Nephron (organoid): Measurements from ENCODE around the gene DEPDC5.

Experiments used
- H3K27ac Mint-ChIP-seq, 3 experiments: 2 replicates each; pipeline ENCODE4 v1.8.0; 2020; ENCODE audit warnings: mixed read lengths in 3 of 3, mild to moderate bottlenecking in 2 of 3, moderate library complexity in 1 of 3
- H3K27me3 Mint-ChIP-seq: 2 replicates; pipeline ENCODE4 v1.8.0; 2021; ENCODE audit warnings: low read depth, mild to moderate bottlenecking, moderate library complexity, mixed read lengths
- H3K36me3 Mint-ChIP-seq: 2 replicates; pipeline ENCODE4 v1.8.0; 2020; ENCODE audit warnings: low read depth, mixed read lengths
- H3K4me1 Mint-ChIP-seq: 2 replicates; pipeline ENCODE4 v1.8.0; 2020; ENCODE audit warnings: mixed read lengths
- H3K4me3 Mint-ChIP-seq, 3 experiments: 2 replicates each; pipeline ENCODE4 v1.8.0; 2020; ENCODE audit warnings: mild to moderate bottlenecking in 3 of 3, mixed read lengths in 3 of 3, moderate library complexity in 2 of 3
- H3K9me3 Mint-ChIP-seq: 2 replicates; pipeline ENCODE4 v1.8.0; 2020; ENCODE audit warnings: mixed read lengths
- TF ChIP-seq, protein P1 (sequence below), 3 experiments: fragments of 200-600 bp; sonication (generic); IDR thresholded peaks; one replicate each; pipeline ENCODE4 v1.5.0; 2021; ENCODE audit warnings: antibody characterized with exemption in 3 of 3; ENCODE audit not compliant: unreplicated experiment in 3 of 3

The DEPDC5 gene

GRCh38 chr22:31899669-31900068 is 145.8 kb downstream of the DEPDC5 start:
- TF ChIP-seq, protein P1, sequence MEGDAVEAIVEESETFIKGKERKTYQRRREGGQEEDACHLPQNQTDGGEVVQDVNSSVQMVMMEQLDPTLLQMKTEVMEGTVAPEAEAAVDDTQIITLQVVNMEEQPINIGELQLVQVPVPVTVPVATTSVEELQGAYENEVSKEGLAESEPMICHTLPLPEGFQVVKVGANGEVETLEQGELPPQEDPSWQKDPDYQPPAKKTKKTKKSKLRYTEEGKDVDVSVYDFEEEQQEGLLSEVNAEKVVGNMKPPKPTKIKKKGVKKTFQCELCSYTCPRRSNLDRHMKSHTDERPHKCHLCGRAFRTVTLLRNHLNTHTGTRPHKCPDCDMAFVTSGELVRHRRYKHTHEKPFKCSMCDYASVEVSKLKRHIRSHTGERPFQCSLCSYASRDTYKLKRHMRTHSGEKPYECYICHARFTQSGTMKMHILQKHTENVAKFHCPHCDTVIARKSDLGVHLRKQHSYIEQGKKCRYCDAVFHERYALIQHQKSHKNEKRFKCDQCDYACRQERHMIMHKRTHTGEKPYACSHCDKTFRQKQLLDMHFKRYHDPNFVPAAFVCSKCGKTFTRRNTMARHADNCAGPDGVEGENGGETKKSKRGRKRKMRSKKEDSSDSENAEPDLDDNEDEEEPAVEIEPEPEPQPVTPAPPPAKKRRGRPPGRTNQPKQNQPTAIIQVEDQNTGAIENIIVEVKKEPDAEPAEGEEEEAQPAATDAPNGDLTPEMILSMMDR (IDR thresholded peaks at IDR 0.05; ENCODE audit: unreplicated experiment in 3 of 3) = no peak
- Mint-ChIP-seq H3K27me3 (no peaks in the 10 kb centered on the region), H3K27ac (peak overlapping the region in 1 of 3 experiments; percentile 15), H3K36me3 (peaks cover 20% of the 10 kb centered on the region), H3K4me1 (peaks cover 39% of the 10 kb centered on the region), H3K4me3 (no peak overlapping the region), H3K9me3 (no peaks in the 10 kb centered on the region)

DNA sequence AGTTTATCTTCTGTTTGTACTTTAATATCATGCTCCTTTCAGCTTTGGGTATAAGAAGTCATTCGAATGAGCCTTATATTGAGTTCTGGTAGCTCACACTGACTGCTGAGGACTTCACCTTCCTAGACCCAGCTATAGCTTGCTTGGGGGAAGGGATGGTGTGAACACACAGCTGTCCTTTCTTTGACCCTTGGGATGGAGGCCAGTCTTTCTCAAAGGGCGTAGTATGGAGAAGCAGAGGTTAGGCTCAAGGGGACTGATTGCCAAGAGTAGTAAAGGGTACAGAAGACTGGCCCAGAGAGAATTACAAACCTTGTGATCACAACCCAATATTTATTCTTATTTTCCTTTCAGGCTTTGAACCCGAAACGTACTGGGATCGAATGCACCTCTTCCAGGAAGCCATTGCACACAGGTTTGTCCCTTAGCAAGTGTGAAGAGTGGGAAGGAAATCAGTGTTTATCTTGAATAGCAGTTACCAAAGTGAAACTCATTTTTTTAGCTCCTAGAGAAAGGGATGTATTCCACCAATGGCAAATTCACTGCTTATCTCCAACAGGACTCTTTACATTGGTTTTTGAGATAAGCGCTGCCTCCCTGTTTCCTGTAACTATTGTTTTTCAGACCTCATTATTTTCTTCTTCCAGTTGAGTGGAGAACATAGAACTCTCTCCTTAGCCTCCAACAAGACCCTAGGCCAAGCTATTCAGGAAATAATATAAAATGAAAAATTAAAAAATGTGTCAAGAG is 147.7 kb downstream of the DEPDC5 start:
- Mint-ChIP-seq H3K27me3 (no peaks in the 10 kb centered on the region), H3K27ac (peak overlapping the region in 2 of 3 experiments; percentile 30 to 34), H3K9me3 (no peaks in the 10 kb centered on the region), H3K36me3 (peaks cover 29% of the 10 kb centered on the region), H3K4me3 (no peak overlapping the region), H3K4me1 (peaks cover 26% of the 10 kb centered on the region)
- TF ChIP-seq, protein P1 (IDR thresholded peaks at IDR 0.05; ENCODE audit: unreplicated experiment in 3 of 3) = no peak

GRCh38 chr22:31904651-31905050 is 150.8 kb downstream of the DEPDC5 start:
- no peak overlapping the region for H3K4me3 Mint-ChIP-seq
- TF ChIP-seq, protein P1 (IDR thresholded peaks at IDR 0.05; ENCODE audit: unreplicated experiment in 3 of 3) = no peak
- H3K27me3 Mint-ChIP-seq = no peaks in the 10 kb centered on the region
- no peak overlapping the region for H3K27ac Mint-ChIP-seq
- H3K9me3 Mint-ChIP-seq = no peaks in the 10 kb centered on the region
- peaks cover 5% of the 10 kb centered on the region for H3K4me1 Mint-ChIP-seq
- peaks cover 45% of the 10 kb centered on the region for H3K36me3 Mint-ChIP-seq

DNA sequence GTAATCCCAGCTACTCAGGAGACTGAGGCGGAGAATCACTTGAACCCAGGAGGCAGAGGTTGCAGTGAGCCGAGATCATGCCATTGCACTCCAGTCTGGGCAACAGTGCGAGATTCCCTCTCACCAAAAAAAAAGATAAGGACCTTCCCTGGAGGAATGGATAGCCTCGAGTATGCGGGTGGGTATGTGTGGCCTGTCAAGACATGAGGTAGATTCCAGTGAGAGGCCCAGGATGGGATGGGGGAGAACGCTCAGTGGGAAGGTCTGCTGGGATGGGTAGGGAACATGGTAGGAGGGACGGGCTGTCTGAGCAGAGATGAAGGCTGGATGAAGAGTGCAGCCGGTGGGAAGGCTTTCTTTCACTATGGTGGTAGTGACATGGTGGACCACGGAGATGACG is 151.5 kb downstream of the DEPDC5 start:
- TF ChIP-seq, protein P1 (IDR thresholded peaks at IDR 0.05; ENCODE audit: unreplicated experiment in 3 of 3) = no peak
- peaks cover 50% of the 10 kb centered on the region for H3K36me3 Mint-ChIP-seq
- no peak overlapping the region for H3K27ac Mint-ChIP-seq
- H3K9me3 Mint-ChIP-seq = no peaks in the 10 kb centered on the region
- H3K4me3 Mint-ChIP-seq = no peak overlapping the region
- H3K27me3 Mint-ChIP-seq = no peaks in the 10 kb centered on the region
- peaks cover 5% of the 10 kb centered on the region for H3K4me1 Mint-ChIP-seq

DNA sequence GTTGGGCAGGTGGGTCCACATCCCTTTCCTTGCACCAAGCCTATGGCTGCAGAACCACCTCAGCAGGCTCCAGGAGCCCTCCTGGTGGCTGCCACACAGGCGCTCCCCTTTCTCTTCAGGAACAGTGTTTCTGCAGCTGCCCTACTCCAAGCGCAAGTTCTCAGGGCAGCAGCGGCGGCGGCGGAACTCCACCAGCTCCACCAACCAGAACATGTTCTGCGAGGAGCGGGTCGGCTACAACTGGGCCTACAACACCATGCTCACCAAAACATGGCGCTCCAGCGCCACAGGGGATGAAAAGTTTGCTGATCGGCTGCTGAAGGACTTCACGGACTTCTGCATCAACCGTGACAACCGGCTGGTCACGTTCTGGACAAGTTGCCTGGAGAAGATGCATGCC is 152.3 kb downstream of the DEPDC5 start:
- Mint-ChIP-seq H3K4me1 (peaks cover 5% of the 10 kb centered on the region), H3K27ac (no peak overlapping the region), H3K36me3 (peaks cover 52% of the 10 kb centered on the region), H3K27me3 (no peaks in the 10 kb centered on the region), H3K4me3 (no peak overlapping the region), H3K9me3 (no peaks in the 10 kb centered on the region)
- TF ChIP-seq, protein P1 (IDR thresholded peaks at IDR 0.05; ENCODE audit: unreplicated experiment in 3 of 3) = no peak

GRCh38 chr22:31906569-31906968 is 152.8 kb downstream of the DEPDC5 start:
- Mint-ChIP-seq H3K36me3 (peaks cover 48% of the 10 kb centered on the region), H3K27me3 (no peaks in the 10 kb centered on the region), H3K9me3 (no peaks in the 10 kb centered on the region), H3K27ac (no peak overlapping the region), H3K4me3 (no peak overlapping the region), H3K4me1 (peaks cover under 1% of the 10 kb centered on the region)
- TF ChIP-seq, protein P1 (IDR thresholded peaks at IDR 0.05; ENCODE audit: unreplicated experiment in 3 of 3) = no peak
